SU-DHL-6 (cell line): ENCODE data around the gene PSORS1C1.

Experiments used
- EZH2phosphoT487 ChIP-seq: fragments of 200-600 bp; sonication (generic), shearing (Covaris generic); conservative IDR thresholded peaks from 2 replicates; pipeline ENCODE4 v1.6.1; 2018; ENCODE audit warnings: mild to moderate bottlenecking, antibody characterized with exemption, low read length, moderate library complexity, mixed read lengths
- TF ChIP-seq, protein P1 (sequence below): fragments of 200-600 bp; sonication (generic); IDR thresholded peaks from one replicate; pipeline ENCODE4 v1.5.1; 2017; ENCODE audit warnings: antibody characterized with exemption, mild to moderate bottlenecking, low read length, moderate library complexity; ENCODE audit not compliant: insufficient read depth, poor library complexity, severe bottlenecking

DNA sequence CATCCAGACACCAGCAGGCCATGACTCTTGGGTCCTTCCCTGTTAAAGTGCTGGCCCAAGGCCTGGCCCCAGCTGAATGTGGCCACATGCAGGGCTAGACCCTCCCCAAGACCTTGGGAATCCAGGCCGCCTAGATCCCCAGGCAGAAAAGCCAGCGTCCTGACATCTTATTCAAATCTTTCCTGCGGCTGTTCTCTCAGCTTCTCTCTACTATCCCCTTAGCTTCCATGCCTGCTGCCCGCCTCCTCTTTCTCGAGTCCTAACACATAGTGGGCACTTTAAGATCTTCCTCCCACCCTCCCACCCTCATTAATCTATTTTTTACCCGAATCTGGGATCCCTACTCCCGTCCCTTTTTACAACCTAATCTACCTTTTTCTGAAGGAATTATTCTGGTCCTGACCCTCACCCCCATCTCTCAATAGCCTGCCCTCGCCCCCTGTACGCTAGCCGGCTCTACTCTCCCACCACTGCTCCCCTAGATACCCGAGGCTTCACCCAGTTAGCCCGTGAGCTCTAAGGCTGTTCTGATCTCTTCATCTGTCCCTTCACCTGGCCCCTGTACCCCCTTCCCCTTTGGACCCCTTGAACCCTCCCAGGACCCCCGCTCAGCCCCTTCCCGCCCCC lies 43.0 kb downstream of the PSORS1C1 start, which contains the start of gene CCHCR1:
- TF ChIP-seq, protein P1, sequence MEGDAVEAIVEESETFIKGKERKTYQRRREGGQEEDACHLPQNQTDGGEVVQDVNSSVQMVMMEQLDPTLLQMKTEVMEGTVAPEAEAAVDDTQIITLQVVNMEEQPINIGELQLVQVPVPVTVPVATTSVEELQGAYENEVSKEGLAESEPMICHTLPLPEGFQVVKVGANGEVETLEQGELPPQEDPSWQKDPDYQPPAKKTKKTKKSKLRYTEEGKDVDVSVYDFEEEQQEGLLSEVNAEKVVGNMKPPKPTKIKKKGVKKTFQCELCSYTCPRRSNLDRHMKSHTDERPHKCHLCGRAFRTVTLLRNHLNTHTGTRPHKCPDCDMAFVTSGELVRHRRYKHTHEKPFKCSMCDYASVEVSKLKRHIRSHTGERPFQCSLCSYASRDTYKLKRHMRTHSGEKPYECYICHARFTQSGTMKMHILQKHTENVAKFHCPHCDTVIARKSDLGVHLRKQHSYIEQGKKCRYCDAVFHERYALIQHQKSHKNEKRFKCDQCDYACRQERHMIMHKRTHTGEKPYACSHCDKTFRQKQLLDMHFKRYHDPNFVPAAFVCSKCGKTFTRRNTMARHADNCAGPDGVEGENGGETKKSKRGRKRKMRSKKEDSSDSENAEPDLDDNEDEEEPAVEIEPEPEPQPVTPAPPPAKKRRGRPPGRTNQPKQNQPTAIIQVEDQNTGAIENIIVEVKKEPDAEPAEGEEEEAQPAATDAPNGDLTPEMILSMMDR, result no peak
- TF ChIP-seq EZH2phosphoT487, result no peak
